ENCODE measurements around the gene NRG3. TPM values are rescaled to one million over a fixed set of nuclear protein-coding genes. Genes with fewer than 3 reads are reported as not detected.

The NRG3 gene
- polyA plus RNA-seq, 3 donors = 12.9 to 15.5 (median 14.6) TPM

GRCh38 chr10:82565197-82565575 is 690.2 kb downstream of the NRG3 start:
- DNase-seq = no peak

GRCh38 chr10:82572744-82573143 is 697.8 kb downstream of the NRG3 start:
- DNase-seq = peak; percentile 31

- DNase-seq = no peak
Measured at GRCh38 chr10:82574081-82574480, 699.1 kb downstream of the NRG3 start.

GRCh38 chr10:82575318-82575717 is 700.3 kb downstream of the NRG3 start:
- no peak for DNase-seq

GRCh38 chr10:82576093-82576492 is 701.1 kb downstream of the NRG3 start:
- DNase-seq = no peak

- no peak for DNase-seq
Measured at GRCh38 chr10:82581940-82582339, 706.9 kb downstream of the NRG3 start.

GRCh38 chr10:82591421-82591820 is 716.4 kb downstream of the NRG3 start:
- DNase-seq = no peak

- no peak for DNase-seq
Measured at GRCh38 chr10:82597840-82598239, 722.8 kb downstream of the NRG3 start.

GRCh38 chr10:82609845-82610244 is 734.9 kb downstream of the NRG3 start:
- DNase-seq = no peak

GRCh38 chr10:82618007-82618406 is 743.0 kb downstream of the NRG3 start:
- DNase-seq = no peak

- DNase-seq = no peak
Measured at GRCh38 chr10:82621680-82622079, 746.7 kb downstream of the NRG3 start.

- DNase-seq = no peak
Measured at GRCh38 chr10:82622479-82622878, 747.5 kb downstream of the NRG3 start.

GRCh38 chr10:82625512-82626189 is 750.7 kb downstream of the NRG3 start:
- no peak for DNase-seq

- DNase-seq = peak; percentile 58
Measured at GRCh38 chr10:82628373-82628772, 753.4 kb downstream of the NRG3 start.

- DNase-seq = no peak
Measured at GRCh38 chr10:82643076-82643475, 768.1 kb downstream of the NRG3 start.

GRCh38 chr10:82643601-82644000 is 768.6 kb downstream of the NRG3 start:
- DNase-seq = no peak

GRCh38 chr10:82645221-82645620 is 770.2 kb downstream of the NRG3 start:
- DNase-seq = no peak

- DNase-seq = no peak
Measured at GRCh38 chr10:82653244-82654155, 778.5 kb downstream of the NRG3 start.

GRCh38 chr10:82660205-82660604 is 785.2 kb downstream of the NRG3 start:
- no peak for DNase-seq

- DNase-seq = no peak
Measured at GRCh38 chr10:82660986-82661385, 786.0 kb downstream of the NRG3 start.

GRCh38 chr10:82661701-82662100 is 786.7 kb downstream of the NRG3 start:
- DNase-seq = no peak

- DNase-seq = no peak
Measured at GRCh38 chr10:82668221-82668895, 793.4 kb downstream of the NRG3 start.

GRCh38 chr10:82674036-82674435 is 799.0 kb downstream of the NRG3 start:
- no peak for DNase-seq

All from renal pelvis (tissue), 4 donors.